Tibial nerve (tissue), 3 donors: ENCODE results near the gene DLGAP4.

Experiments used
- EP300 ChIP-seq, 2 donors: sonication (generic); formaldehyde crosslinking; IDR thresholded peaks; one replicate each; pipeline ENCODE4 v1.6.1; 2017; ENCODE audit warnings: antibody characterized with exemption in 2 of 2, mild to moderate bottlenecking in 1 of 2
- POLR2A ChIP-seq, 2 donors: fragments of 450-650 bp; IDR thresholded peaks; one replicate each; pipeline ENCODE4 v1.6.1; 2017; ENCODE audit warnings: antibody characterized with exemption in 2 of 2, mild to moderate bottlenecking in 2 of 2, moderate library complexity in 2 of 2

GRCh38 chr20:36352843-36353553 is 46.9 kb downstream of the DLGAP4 start:
- TF ChIP-seq POLR2A (IDR thresholded peaks at IDR 0.05) = no peak
- no peak for TF ChIP-seq EP300 (IDR thresholded peaks at IDR 0.05)
